AG10803 (cell line): ENCODE measurements around the gene UBC.
A peak's percentile ranks its signal among the peaks of the same experiment; 100 is the strongest.
"Not testable (repeated sequence)": the region's sequence is repeated elsewhere in the genome, so short reads cannot be mapped to it uniquely, and the experiment has no call there.

Experiments
- DNase-seq: peaks from one replicate; pipeline ENCODE4 v3.0.0; 2010; ENCODE audit warnings: low read depth
- H3K4me3 ChIP-seq: 2 replicates; pipeline ENCODE4 v1.5.1; 2011; ENCODE audit warnings: mild to moderate bottlenecking, low read length, control low read depth
- CTCF ChIP-seq: conservative IDR thresholded peaks from 2 replicates; pipeline ENCODE4 v1.5.1; 2011; ENCODE audit warnings: mild to moderate bottlenecking, low read length, control low read depth, inconsistent platforms

UBC gene

GRCh38 chr12:124910561-124911478 is 3.6 kb downstream of the UBC start:
- peak overlapping the region; percentile 60 for H3K4me3 ChIP-seq
- TF ChIP-seq CTCF: no peak
- DNase-seq: no peak

GRCh38 chr12:124909831-124910560 is 4.5 kb downstream of the UBC start:
- peak overlapping the region; percentile 60 for H3K4me3 ChIP-seq
- TF ChIP-seq CTCF: no peak
- DNase-seq: no peak

GRCh38 chr12:124906606-124907261 is 7.7 kb downstream of the UBC start:
- TF ChIP-seq CTCF: peak; percentile 100
- DNase-seq: peak; percentile 88
- H3K4me3 ChIP-seq: no peak overlapping the region

- TF ChIP-seq CTCF: no peak
- DNase-seq: peak; percentile 98
- peak overlapping the region; percentile 18 for H3K4me3 ChIP-seq
Observed at GRCh38 chr12:124904306-124905098, 9.9 kb downstream of the UBC start.

GRCh38 chr12:124902916-124903315 is 11.5 kb downstream of the UBC start:
- no peak overlapping the region for H3K4me3 ChIP-seq
- no peak for TF ChIP-seq CTCF
- no peak for DNase-seq

- no peak for TF ChIP-seq CTCF
- no peak for DNase-seq
- no peak overlapping the region for H3K4me3 ChIP-seq
Observed at GRCh38 chr12:124901003-124901402, 13.4 kb downstream of the UBC start.

GRCh38 chr12:124900345-124900795 is 14.1 kb downstream of the UBC start:
- H3K4me3 ChIP-seq, DNase-seq: not testable (repeated sequence)
